T-cell (primary cell): Measurements from ENCODE around the gene LTO1. TPM values are rescaled to one million over a fixed set of nuclear protein-coding genes. Genes with fewer than 3 reads are reported as not detected.

Experiments
- ATAC-seq, 4 experiments: fragments of 200-7000 bp in 3 of 4; fragments of 150-1000 bp in 1 of 4; cut with Tn5 transposase; replicated peaks in 1 of 4; 1 replicate in 3 of 4; 2 replicates in 1 of 4; pipeline ENCODE4 v1.10.0; 2021; ENCODE audit warnings: moderate library complexity in 3 of 4, mild to moderate bottlenecking in 2 of 4, moderate number of reproducible peaks in 1 of 4
- CTCF ChIA-PET, 2 donors: fragments of 300-600 bp; sonication (Branson Sonifier 250); formaldehyde crosslinking; loops; one replicate each; lab custom pipeline; 2022; ENCODE audit warnings: antibody characterized with exemption in 2 of 2; lab: Charles Lee
- POLR2A ChIA-PET, 2 donors: fragments of 300-600 bp; sonication (Branson Sonifier 250); formaldehyde crosslinking; loops; one replicate each; lab custom pipeline; 2022; ENCODE audit warnings: antibody characterized with exemption in 2 of 2; lab: Charles Lee
- DNase-seq, 35 experiments: peaks; one replicate each; pipeline versions ENCODE4 v3.0.0 to v3.0.0-alpha.2; 2013 to 2023
- H3K27ac ChIP-seq: one replicate; pipeline ENCODE4 v1.5.1; 2013; ENCODE audit warnings: low read length
- H3K27me3 ChIP-seq, 2 experiments: replicated peaks in 1 of 2; 1 replicate in 1 of 2; 2 replicates in 1 of 2; pipeline versions ENCODE4 v1.6.1 to v1.7.0; 2013; ENCODE audit warnings: low read length in 1 of 2, mixed read lengths in 1 of 2; ENCODE audit not compliant: control insufficient read depth in 2 of 2, insufficient read depth in 2 of 2; ENCODE audit errors: extremely low read depth in 1 of 2
- H3K36me3 ChIP-seq, 2 donors: 1 replicate in 1 of 2; 2 replicates in 1 of 2; pipeline versions ENCODE4 v1.6.1 to v1.7.0; 2013; ENCODE audit warnings: low read length in 1 of 2; ENCODE audit not compliant: control insufficient read depth in 2 of 2, insufficient read depth in 1 of 2; ENCODE audit errors: extremely low read depth in 1 of 2
- H3K4me1 ChIP-seq, 2 experiments: 1 replicate in 1 of 2; 2 replicates in 1 of 2; pipeline versions ENCODE4 v1.6.1 to v1.7.0; 2013; ENCODE audit warnings: low read length in 2 of 2, mixed read lengths in 1 of 2; ENCODE audit not compliant: insufficient read depth in 2 of 2, control insufficient read depth in 1 of 2; ENCODE audit errors: extremely low read depth in 1 of 2
- H3K4me3 ChIP-seq, 2 donors: 1 replicate in 1 of 2; 2 replicates in 1 of 2; pipeline versions ENCODE4 v1.5.1 to v1.7.0; 2013; ENCODE audit warnings: mild to moderate bottlenecking in 2 of 2, low read length in 1 of 2, moderate library complexity in 1 of 2; ENCODE audit not compliant: control insufficient read depth in 1 of 2; ENCODE audit errors: extremely low read depth in 1 of 2
- H3K9me3 ChIP-seq: 2 replicates; pipeline ENCODE4 v1.7.0; 2013
- H3K27ac Mint-ChIP-seq, 2 donors: one replicate each; pipeline ENCODE4 v1.8.0; 2020 to 2021; ENCODE audit warnings: mild to moderate bottlenecking in 2 of 2, mixed read lengths in 2 of 2
- H3K27me3 Mint-ChIP-seq, 2 donors: one replicate each; pipeline ENCODE4 v1.8.0; 2021 to 2022; ENCODE audit warnings: mixed read lengths in 2 of 2
- H3K36me3 Mint-ChIP-seq: one replicate; pipeline ENCODE4 v1.8.0; 2021; ENCODE audit warnings: mixed read lengths
- H3K4me1 Mint-ChIP-seq, 3 donors: one replicate each; pipeline ENCODE4 v1.8.0; 2020 to 2022; ENCODE audit warnings: mixed read lengths in 3 of 3, mild to moderate bottlenecking in 1 of 3
- H3K4me3 Mint-ChIP-seq, 3 donors: one replicate each; pipeline ENCODE4 v1.8.0; 2020 to 2022; ENCODE audit warnings: mild to moderate bottlenecking in 3 of 3, mixed read lengths in 3 of 3, moderate library complexity in 3 of 3
- H3K9me3 Mint-ChIP-seq, 3 donors: one replicate each; pipeline ENCODE4 v1.8.0; 2020 to 2022; ENCODE audit warnings: mixed read lengths in 3 of 3
- WGBS: methylation state at CpG from one replicate; pipeline ENCODE4 v1.1.5; 2013; ENCODE audit warnings: missing lambda C conversion rate; ENCODE audit not compliant: insufficient coverage; 5-methylcytosine and 5-hydroxymethylcytosine counted together
- total RNA-seq, 35 experiments: library from RNA in 6 of 35; stranded (reverse) in 6 of 35; fragments of 120-200 nt in 1 of 35; gene quantifications; one replicate each; pipeline versions ENCODE4 v1.2.1 to v1.2.4 and lab custom pipeline; 2013 to 2026

Gene LTO1
- total RNA-seq, 5 donors from 2014 or later (not counting 1 experiment from before 2014, with no cell fraction given), result 31.8 to 64.2 (median 57.4) TPM

DNA sequence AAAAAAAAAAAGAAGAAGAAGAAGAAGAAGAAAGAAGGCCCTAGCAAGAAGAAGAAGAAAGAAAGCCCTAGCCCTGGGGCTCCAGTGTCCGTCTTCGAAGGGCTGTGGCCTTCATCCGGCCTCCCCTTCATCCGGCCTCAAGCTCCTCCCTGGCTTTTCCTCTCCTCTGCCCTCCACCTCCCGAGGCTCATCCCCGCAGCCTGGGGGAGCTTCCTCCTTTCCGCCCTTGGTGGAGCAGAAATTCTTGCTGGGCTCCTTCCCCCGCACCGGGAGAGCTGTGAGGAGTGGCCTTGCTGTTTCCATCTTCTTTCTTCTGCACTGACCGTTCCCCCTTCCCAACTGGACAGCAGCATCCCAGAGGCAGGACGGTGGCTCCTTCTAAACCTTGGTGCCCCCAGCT is 9.5 kb upstream of the LTO1 start:
- peaks cover 5 to 34% of the 10 kb centered on the region in 2 experiments for H3K27me3 ChIP-seq
- ATAC-seq (no peak), DNase-seq (no peak)
- Mint-ChIP-seq H3K9me3 (no peaks in the 10 kb centered on the region), H3K4me3 (no peak overlapping the region), H3K27me3 (peaks cover 14 to 27% of the 10 kb centered on the region in 2 donors), H3K27ac (no peak overlapping the region), H3K4me1 (peaks cover 6 to 8% (median 7%) of the 10 kb centered on the region in 3 donors), H3K36me3 (no peaks in the 10 kb centered on the region)
- ChIA-PET POLR2A (no interaction called here), CTCF (interaction anchor here in 1 of 2 donors (0.7 kb wide), 1 partner anchor 835 kb away, joined by 3 read pairs; no protein-coding TSS in a partner anchor)
- H3K9me3 ChIP-seq, result no peaks in the 10 kb centered on the region
- H3K4me3 ChIP-seq, result no peak overlapping the region
- no peaks in the 10 kb centered on the region for H3K36me3 ChIP-seq
- no peak overlapping the region for H3K27ac ChIP-seq
- 74% methylated on average over 6 of the region's 11 CpGs for WGBS
- H3K4me1 ChIP-seq, result peaks cover 0 to 8% of the 10 kb centered on the region in 2 experiments

DNA sequence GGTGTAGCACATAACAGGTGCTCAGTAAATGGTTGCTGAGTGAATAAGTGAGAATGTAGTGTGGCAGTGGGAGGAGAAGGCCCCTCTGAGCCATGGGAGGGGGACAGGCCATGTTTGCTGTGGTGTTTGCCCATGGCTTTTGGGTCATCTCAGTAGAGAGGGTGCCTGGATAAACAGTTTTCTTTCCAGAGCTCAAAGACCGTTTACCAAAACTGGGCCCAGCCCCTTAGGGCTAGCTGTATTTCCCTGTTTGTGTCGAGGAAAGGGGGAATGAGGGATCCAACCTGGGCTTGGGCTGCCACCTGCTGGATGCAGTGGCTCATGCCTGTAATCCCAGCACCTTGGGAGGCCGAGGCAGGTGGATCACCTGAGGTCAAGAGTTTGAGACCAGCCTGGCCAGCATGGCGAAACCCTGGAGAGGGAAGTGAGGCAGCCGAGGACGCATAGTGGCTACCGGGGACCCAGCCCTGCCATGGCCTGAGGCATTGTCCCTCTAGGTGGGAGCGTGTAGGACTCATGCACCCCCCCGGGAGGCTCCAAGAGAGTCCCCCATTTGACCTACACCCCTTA is 8.7 kb upstream of the LTO1 start:
- Mint-ChIP-seq H3K9me3 (no peaks in the 10 kb centered on the region), H3K27ac (no peak overlapping the region), H3K27me3 (peaks cover 10 to 22% of the 10 kb centered on the region in 2 donors), H3K4me1 (peaks cover 6 to 8% (median 7%) of the 10 kb centered on the region in 3 donors), H3K36me3 (no peaks in the 10 kb centered on the region), H3K4me3 (no peak overlapping the region)
- Histone ChIP-seq H3K36me3 (no peaks in the 10 kb centered on the region), H3K27ac (no peak overlapping the region), H3K4me1 (peaks cover 0 to 8% of the 10 kb centered on the region in 2 experiments), H3K27me3 (peaks cover 3 to 32% of the 10 kb centered on the region in 2 experiments), H3K9me3 (no peaks in the 10 kb centered on the region), H3K4me3 (no peak overlapping the region)
- DNase-seq (no peak), ATAC-seq (no peak)
- POLR2A ChIA-PET, result no interaction called here
- WGBS, result 79% methylated on average over 7 of the region's 9 CpGs
- CTCF ChIA-PET, result no interaction called here

- WGBS, result 100% methylated on average over 2 of the region's 7 CpGs
- H3K4me3 ChIP-seq, result no peak overlapping the region
- H3K27ac ChIP-seq, result no peak overlapping the region
- peaks cover 3 to 28% of the 10 kb centered on the region in 2 experiments for H3K27me3 ChIP-seq
- no peaks in the 10 kb centered on the region for H3K9me3 ChIP-seq
- Mint-ChIP-seq H3K9me3 (no peaks in the 10 kb centered on the region), H3K27ac (no peak overlapping the region), H3K4me1 (peaks cover 6 to 8% (median 7%) of the 10 kb centered on the region in 3 donors), H3K4me3 (no peak overlapping the region), H3K27me3 (peaks cover 5 to 14% of the 10 kb centered on the region in 2 donors), H3K36me3 (no peaks in the 10 kb centered on the region)
- no peak for DNase-seq
- H3K4me1 ChIP-seq, result peaks cover 0 to 8% of the 10 kb centered on the region in 2 experiments
- ATAC-seq, result no peak
- H3K36me3 ChIP-seq, result no peaks in the 10 kb centered on the region
- POLR2A ChIA-PET, result no interaction called here
- CTCF ChIA-PET, result no interaction called here
These were observed 7.7 kb upstream of the LTO1 start for GRCh38 chr11:69682681-69683326.

DNA sequence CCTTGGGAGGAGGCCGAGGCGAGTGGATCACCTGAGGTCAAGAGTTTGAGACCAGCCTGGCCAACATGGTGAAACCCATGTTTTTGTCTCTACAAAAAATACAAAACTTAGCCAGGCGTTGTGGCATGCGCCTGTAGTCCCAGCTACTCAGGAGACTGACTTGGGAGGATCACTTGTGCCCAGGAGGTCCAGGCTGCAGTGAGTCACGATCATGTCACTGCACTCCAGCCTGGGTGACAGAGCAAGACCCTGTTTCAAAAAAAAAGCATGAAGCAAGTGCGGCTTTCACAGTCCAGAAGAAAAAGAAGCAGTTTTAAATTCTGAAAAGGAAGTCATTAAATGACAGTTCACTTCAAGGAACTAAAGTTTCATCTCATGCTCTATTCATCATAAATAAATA is 7.1 kb upstream of the LTO1 start:
- Mint-ChIP-seq H3K36me3 (no peaks in the 10 kb centered on the region), H3K27me3 (peaks cover 5 to 9% of the 10 kb centered on the region in 2 donors), H3K9me3 (no peaks in the 10 kb centered on the region), H3K4me1 (peaks cover 6 to 8% (median 7%) of the 10 kb centered on the region in 3 donors), H3K27ac (no peak overlapping the region), H3K4me3 (no peak overlapping the region)
- no peaks in the 10 kb centered on the region for H3K36me3 ChIP-seq
- H3K27me3 ChIP-seq, result peaks cover 2 to 26% of the 10 kb centered on the region in 2 experiments
- DNase-seq, result no peak
- CTCF ChIA-PET, result no interaction called here
- POLR2A ChIA-PET, result no interaction called here
- ATAC-seq, result no peak
- H3K4me3 ChIP-seq, result no peak overlapping the region
- 87% methylated on average over 5 of the region's 6 CpGs for WGBS
- peaks cover 0 to 8% of the 10 kb centered on the region in 2 experiments for H3K4me1 ChIP-seq
- no peaks in the 10 kb centered on the region for H3K9me3 ChIP-seq
- no peak overlapping the region for H3K27ac ChIP-seq

DNA sequence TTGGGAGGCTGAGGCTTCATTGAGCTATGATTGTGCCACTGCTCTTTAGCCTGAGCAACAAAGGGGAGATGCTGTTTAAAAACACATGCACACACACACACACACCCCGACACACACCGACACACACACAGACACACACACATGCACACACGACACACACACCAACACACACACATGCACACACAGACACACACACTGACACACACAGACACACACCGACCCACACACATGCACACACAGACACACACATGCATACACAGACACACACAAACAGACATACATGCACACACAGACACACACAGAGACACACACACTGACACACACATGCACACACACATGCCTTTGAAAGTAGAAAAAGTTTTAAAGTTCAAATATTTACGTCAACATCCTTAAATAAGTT is 5.5 kb upstream of the LTO1 start:
- Histone ChIP-seq H3K27me3 (peaks cover 0 to 10% of the 10 kb centered on the region in 2 experiments), H3K4me3 (no peak overlapping the region), H3K27ac (no peak overlapping the region), H3K36me3 (no peaks in the 10 kb centered on the region), H3K4me1 (peaks cover 0 to 5% of the 10 kb centered on the region in 2 experiments), H3K9me3 (no peaks in the 10 kb centered on the region)
- H3K27ac Mint-ChIP-seq, result no peak overlapping the region
- no peaks in the 10 kb centered on the region for H3K36me3 Mint-ChIP-seq
- whole genome bisulfite sequencing, result 86% methylated on average over 3 of the region's 5 CpGs
- CTCF ChIA-PET, result no interaction called here
- H3K27me3 Mint-ChIP-seq, result peaks cover 0 to 3% of the 10 kb centered on the region in 2 donors
- H3K4me1 Mint-ChIP-seq, result peaks cover 3 to 4% (median 3%) of the 10 kb centered on the region in 3 donors
- ATAC-seq (no peak), DNase-seq (no peak)
- no peaks in the 10 kb centered on the region for H3K9me3 Mint-ChIP-seq
- H3K4me3 Mint-ChIP-seq, result no peak overlapping the region
- POLR2A ChIA-PET, result no interaction called here

GRCh38 chr11:69677749-69678148 is 2.6 kb upstream of the LTO1 start:
- Histone ChIP-seq H3K4me1 (peaks cover 8 to 21% of the 10 kb centered on the region in 2 experiments), H3K27ac (no peak overlapping the region), H3K36me3 (no peaks in the 10 kb centered on the region), H3K9me3 (no peaks in the 10 kb centered on the region), H3K4me3 (no peak overlapping the region), H3K27me3 (no peaks in the 10 kb centered on the region)
- Mint-ChIP-seq H3K36me3 (peaks cover 3% of the 10 kb centered on the region), H3K9me3 (no peaks in the 10 kb centered on the region), H3K27ac (no peak overlapping the region), H3K4me3 (no peak overlapping the region), H3K4me1 (peaks cover 17 to 25% (median 24%) of the 10 kb centered on the region in 3 donors), H3K27me3 (no peaks in the 10 kb centered on the region)
- WGBS, result no CpG with 5 or more reads among the region's 2 CpGs
- DNase-seq, result no peak
- CTCF ChIA-PET, result no interaction called here
- ATAC-seq, result no peak
- POLR2A ChIA-PET, result no interaction called here
